ENCODE measurements around the gene ACACB.

Gene ACACB

DNA sequence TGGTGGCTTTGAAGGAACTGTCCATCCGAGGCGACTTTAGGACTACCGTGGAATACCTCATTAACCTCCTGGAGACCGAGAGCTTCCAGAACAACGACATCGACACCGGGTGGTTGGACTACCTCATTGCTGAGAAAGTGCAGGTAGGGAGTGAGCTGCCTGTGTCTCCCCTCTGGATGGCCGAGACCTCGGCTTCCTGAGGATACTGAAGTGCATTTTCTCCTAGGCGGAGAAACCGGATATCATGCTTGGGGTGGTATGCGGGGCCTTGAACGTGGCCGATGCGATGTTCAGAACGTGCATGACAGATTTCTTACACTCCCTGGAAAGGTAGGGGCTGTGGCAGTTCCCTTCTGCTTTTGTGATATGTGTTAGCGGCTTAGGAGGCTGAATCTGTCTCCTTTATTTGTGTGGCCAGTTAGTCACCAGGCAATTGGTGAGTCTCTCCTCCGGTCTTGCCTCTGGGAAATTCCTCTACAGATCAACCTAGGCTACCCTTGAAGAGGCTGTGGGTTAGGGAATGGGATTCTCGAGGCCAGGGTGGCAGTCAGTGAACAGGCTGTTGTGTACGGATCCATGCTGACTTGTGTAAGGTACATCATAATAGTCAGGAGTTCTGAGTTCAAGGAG is 75.3 kb downstream of the ACACB start:
- no peak overlapping the region for H3K4me3 Mint-ChIP-seq
- H3K27me3 Mint-ChIP-seq = no peaks in the 10 kb centered on the region
- no peak overlapping the region for H3K27ac Mint-ChIP-seq
- no peaks in the 10 kb centered on the region for H3K4me1 Mint-ChIP-seq (ENCODE audit: low read depth)
- no peaks in the 10 kb centered on the region for H3K9me3 Mint-ChIP-seq
- H3K36me3 Mint-ChIP-seq (ENCODE audit: low read depth) = peaks cover 13% of the 10 kb centered on the region

- no peak overlapping the region for H3K4me3 Mint-ChIP-seq
- no peaks in the 10 kb centered on the region for H3K27me3 Mint-ChIP-seq
- peaks cover 13% of the 10 kb centered on the region for H3K36me3 Mint-ChIP-seq (ENCODE audit: low read depth)
- H3K9me3 Mint-ChIP-seq = no peaks in the 10 kb centered on the region
- no peak overlapping the region for H3K27ac Mint-ChIP-seq
- H3K4me1 Mint-ChIP-seq (ENCODE audit: low read depth) = no peaks in the 10 kb centered on the region
Measured at GRCh38 chr12:109192358-109192757, 76.0 kb downstream of the ACACB start.

DNA sequence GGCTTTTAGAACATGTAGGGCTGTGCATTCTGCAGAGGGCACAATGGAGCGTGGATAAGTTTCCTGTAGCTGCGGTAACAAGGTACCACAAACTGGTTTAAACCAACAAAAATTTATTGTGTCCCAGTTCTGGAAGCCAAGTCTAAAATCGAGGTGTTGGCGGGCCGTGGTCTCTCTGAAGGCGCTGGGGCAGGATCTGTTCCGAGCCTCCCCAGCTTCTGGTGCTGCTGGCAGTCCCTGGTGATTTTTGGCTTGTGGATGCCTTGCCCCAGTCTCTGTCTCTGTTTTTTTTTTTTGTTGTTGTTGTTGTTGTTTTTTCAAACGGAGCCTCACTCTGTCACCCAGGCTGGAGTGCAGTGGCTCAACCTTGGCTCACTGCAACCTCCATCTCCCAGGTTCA is 77.5 kb downstream of the ACACB start:
- H3K27ac Mint-ChIP-seq = no peak overlapping the region
- H3K4me3 Mint-ChIP-seq = no peak overlapping the region
- H3K36me3 Mint-ChIP-seq (ENCODE audit: low read depth) = peaks cover 13% of the 10 kb centered on the region
- no peaks in the 10 kb centered on the region for H3K4me1 Mint-ChIP-seq (ENCODE audit: low read depth)
- H3K27me3 Mint-ChIP-seq = no peaks in the 10 kb centered on the region
- no peaks in the 10 kb centered on the region for H3K9me3 Mint-ChIP-seq

DNA sequence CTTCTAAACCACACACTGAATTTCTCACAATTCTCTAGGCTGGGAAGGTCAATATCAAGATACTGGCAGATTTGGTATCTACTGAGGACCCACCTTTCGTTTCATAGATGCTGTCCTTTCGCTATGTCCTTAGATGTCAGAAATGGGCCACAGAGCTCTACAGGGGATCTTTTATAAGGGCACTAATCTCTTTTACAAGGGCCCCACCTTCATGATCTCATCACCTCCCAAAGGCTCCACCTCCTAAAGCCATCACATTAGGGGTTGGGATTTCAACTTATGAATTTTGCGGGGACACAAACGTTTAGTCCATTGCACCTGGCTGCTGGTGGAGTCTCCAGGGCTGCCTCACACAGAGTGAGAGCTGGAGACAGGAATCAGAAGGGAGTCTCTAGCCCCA is 79.9 kb downstream of the ACACB start:
- Mint-ChIP-seq H3K9me3 (no peaks in the 10 kb centered on the region), H3K4me3 (no peak overlapping the region), H3K27ac (no peak overlapping the region), H3K27me3 (no peaks in the 10 kb centered on the region), H3K4me1 (ENCODE audit: low read depth) (no peaks in the 10 kb centered on the region), H3K36me3 (ENCODE audit: low read depth) (peaks cover 13% of the 10 kb centered on the region)

DNA sequence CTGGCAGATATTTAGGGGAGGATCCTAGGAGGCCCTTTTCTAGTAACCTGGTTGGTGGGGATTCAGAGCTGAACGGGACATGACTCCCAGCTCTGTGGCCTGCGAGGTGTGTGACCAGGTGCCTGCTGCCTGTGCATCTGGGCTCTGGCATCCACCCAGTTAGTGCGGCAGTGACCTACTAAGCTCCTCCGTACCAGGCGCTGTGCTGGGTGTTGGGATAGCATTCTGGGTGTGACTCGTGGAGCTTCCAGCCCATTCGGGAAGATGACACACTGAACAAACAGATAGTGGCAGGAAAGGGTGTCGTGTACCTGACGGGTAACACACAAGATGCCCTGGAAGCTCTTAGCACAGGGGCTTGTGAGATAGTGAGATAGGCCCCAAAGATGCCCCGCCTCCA is 80.9 kb downstream of the ACACB start:
- no peaks in the 10 kb centered on the region for H3K27me3 Mint-ChIP-seq
- H3K36me3 Mint-ChIP-seq (ENCODE audit: low read depth) = peaks cover 13% of the 10 kb centered on the region
- H3K9me3 Mint-ChIP-seq = no peaks in the 10 kb centered on the region
- H3K4me3 Mint-ChIP-seq = no peak overlapping the region
- H3K4me1 Mint-ChIP-seq (ENCODE audit: low read depth) = no peaks in the 10 kb centered on the region
- H3K27ac Mint-ChIP-seq = no peak overlapping the region

- H3K9me3 Mint-ChIP-seq = no peaks in the 10 kb centered on the region
- H3K27ac Mint-ChIP-seq = no peak overlapping the region
- H3K4me3 Mint-ChIP-seq = no peak overlapping the region
- no peaks in the 10 kb centered on the region for H3K4me1 Mint-ChIP-seq (ENCODE audit: low read depth)
- no peaks in the 10 kb centered on the region for H3K27me3 Mint-ChIP-seq
- peaks cover 13% of the 10 kb centered on the region for H3K36me3 Mint-ChIP-seq (ENCODE audit: low read depth)
Measured at GRCh38 chr12:109199324-109199723, 82.9 kb downstream of the ACACB start.

- no peak overlapping the region for H3K4me3 Mint-ChIP-seq
- H3K4me1 Mint-ChIP-seq (ENCODE audit: low read depth) = no peaks in the 10 kb centered on the region
- H3K27me3 Mint-ChIP-seq = no peaks in the 10 kb centered on the region
- no peak overlapping the region for H3K27ac Mint-ChIP-seq
- H3K36me3 Mint-ChIP-seq (ENCODE audit: low read depth) = peaks cover 5% of the 10 kb centered on the region
- no peaks in the 10 kb centered on the region for H3K9me3 Mint-ChIP-seq
Measured at GRCh38 chr12:109200825-109201495, 84.6 kb downstream of the ACACB start.

DNA sequence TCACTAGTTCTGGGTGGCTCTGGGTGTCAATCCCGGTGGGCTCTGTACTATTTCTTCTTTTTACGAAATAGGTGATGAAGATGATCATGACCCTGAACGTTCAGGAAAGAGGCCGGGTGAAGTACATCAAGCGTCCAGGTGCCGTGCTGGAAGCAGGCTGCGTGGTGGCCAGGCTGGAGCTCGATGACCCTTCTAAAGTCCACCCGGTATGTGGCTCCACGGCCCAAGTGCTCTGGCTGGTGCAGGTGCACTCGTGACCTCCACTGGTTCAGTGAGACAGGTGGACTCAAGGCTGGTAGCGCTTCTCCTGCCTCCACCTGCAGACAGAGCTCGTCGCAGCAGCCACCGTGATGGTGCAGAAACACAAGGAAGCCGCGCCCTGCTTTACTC is 85.1 kb downstream of the ACACB start:
- no peaks in the 10 kb centered on the region for H3K27me3 Mint-ChIP-seq
- H3K36me3 Mint-ChIP-seq (ENCODE audit: low read depth) = peaks cover 2% of the 10 kb centered on the region
- no peak overlapping the region for H3K4me3 Mint-ChIP-seq
- H3K27ac Mint-ChIP-seq = no peak overlapping the region
- no peaks in the 10 kb centered on the region for H3K4me1 Mint-ChIP-seq (ENCODE audit: low read depth)
- H3K9me3 Mint-ChIP-seq = no peaks in the 10 kb centered on the region

GRCh38 chr12:109202770-109203169 is 86.4 kb downstream of the ACACB start:
- H3K36me3 Mint-ChIP-seq (ENCODE audit: low read depth) = peaks cover 4% of the 10 kb centered on the region
- no peak overlapping the region for H3K27ac Mint-ChIP-seq
- no peaks in the 10 kb centered on the region for H3K4me1 Mint-ChIP-seq (ENCODE audit: low read depth)
- H3K9me3 Mint-ChIP-seq = no peaks in the 10 kb centered on the region
- H3K27me3 Mint-ChIP-seq = no peaks in the 10 kb centered on the region
- H3K4me3 Mint-ChIP-seq = no peak overlapping the region

- no peaks in the 10 kb centered on the region for H3K9me3 Mint-ChIP-seq
- peaks cover 4% of the 10 kb centered on the region for H3K36me3 Mint-ChIP-seq (ENCODE audit: low read depth)
- no peak overlapping the region for H3K4me3 Mint-ChIP-seq
- no peaks in the 10 kb centered on the region for H3K27me3 Mint-ChIP-seq
- no peaks in the 10 kb centered on the region for H3K4me1 Mint-ChIP-seq (ENCODE audit: low read depth)
- no peak overlapping the region for H3K27ac Mint-ChIP-seq
Measured at GRCh38 chr12:109203480-109203879, 87.1 kb downstream of the ACACB start.

DNA sequence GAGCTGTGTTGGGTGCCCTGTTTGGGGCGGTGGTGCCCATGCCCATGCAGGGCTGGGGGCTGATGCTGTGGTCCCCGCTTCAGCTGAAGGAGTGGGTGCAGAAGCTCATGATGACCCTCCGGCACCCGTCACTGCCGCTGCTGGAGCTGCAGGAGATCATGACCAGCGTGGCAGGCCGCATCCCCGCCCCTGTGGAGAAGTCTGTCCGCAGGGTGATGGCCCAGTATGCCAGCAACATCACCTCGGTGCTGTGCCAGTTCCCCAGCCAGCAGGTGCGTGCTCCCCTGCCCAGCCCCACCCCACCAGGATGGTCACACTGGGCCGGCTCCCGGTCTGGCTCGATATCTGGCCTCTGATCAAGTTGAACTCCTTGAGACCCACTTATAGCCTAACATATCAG is 92.7 kb downstream of the ACACB start:
- H3K9me3 Mint-ChIP-seq = no peaks in the 10 kb centered on the region
- no peak overlapping the region for H3K27ac Mint-ChIP-seq
- no peaks in the 10 kb centered on the region for H3K4me1 Mint-ChIP-seq (ENCODE audit: low read depth)
- no peak overlapping the region for H3K4me3 Mint-ChIP-seq
- peaks cover 4% of the 10 kb centered on the region for H3K36me3 Mint-ChIP-seq (ENCODE audit: low read depth)
- no peaks in the 10 kb centered on the region for H3K27me3 Mint-ChIP-seq

DNA sequence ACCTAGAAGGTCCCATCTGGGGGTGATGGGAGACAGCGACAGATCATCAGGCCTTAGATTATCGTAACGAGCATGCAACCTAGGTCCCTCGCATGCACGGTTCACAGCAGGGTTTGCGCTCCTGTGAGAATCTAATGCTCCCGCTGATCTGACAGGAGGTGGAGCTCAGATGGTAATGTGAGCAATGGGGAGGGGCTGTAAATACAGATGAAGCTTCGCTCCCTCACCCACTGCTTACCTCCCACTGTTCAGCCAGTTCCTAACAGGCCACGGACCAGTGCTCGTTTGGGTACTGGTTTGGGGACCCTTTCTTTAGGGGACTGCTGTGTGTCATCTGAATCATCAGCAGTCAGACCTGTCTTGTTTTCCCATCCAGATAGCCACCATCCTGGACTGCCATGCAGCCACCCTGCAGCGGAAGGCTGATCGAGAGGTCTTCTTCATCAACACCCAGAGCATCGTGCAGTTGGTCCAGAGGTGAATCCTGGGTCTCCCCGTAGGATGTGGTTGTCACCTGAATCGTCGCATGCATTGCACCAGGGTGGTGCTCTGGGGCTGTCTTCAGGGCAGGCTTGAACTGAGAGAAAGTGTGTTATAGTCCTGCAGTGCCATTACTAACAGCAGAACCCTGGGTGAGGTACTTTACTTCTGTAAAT is 96.2 kb downstream of the ACACB start:
- Mint-ChIP-seq H3K27ac (no peak overlapping the region), H3K9me3 (no peaks in the 10 kb centered on the region), H3K4me1 (ENCODE audit: low read depth) (no peaks in the 10 kb centered on the region), H3K36me3 (ENCODE audit: low read depth) (no peaks in the 10 kb centered on the region), H3K4me3 (no peak overlapping the region), H3K27me3 (no peaks in the 10 kb centered on the region)

DNA sequence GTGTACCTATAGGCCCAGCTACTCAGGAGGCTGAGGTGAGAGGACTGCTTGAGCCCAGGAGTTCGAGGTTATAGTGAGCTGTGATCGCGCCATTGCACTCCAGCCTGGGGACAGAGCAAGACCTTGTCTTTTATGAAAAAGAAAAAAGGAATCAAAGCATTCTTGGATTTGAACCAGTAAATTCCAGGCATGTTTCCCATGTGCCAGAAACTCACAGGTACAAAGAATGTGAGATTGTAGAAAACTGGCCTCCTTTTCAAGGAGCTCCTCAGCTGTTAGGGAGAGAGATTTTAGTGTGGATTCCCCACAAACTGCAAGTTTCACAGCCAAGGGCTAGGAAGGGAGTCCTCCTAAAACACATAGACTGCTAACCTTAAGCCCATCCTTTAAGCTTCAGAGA is 97.7 kb downstream of the ACACB start:
- no peaks in the 10 kb centered on the region for H3K27me3 Mint-ChIP-seq
- H3K4me1 Mint-ChIP-seq (ENCODE audit: low read depth) = no peaks in the 10 kb centered on the region
- H3K27ac Mint-ChIP-seq = no peak overlapping the region
- H3K9me3 Mint-ChIP-seq = no peaks in the 10 kb centered on the region
- no peak overlapping the region for H3K4me3 Mint-ChIP-seq
- no peaks in the 10 kb centered on the region for H3K36me3 Mint-ChIP-seq (ENCODE audit: low read depth)

DNA sequence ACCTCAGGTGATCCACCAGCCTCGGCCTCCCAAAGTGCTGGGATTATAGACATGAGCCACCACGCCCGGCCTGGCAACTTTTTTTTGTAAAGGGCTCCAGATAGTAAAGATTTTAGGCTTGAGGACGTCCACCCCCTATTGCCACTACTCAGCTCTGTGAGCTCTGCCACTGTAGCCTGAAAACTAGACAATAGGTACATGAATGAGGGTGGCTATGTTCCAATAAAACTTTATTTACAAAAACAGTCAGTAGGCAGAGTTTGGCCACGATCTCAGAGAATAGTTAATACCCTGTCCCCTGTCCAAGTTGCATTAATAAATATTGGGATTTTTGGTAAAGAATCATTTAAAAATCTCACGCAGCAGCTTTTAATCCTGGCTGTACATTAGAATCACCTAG is 102.6 kb downstream of the ACACB start:
- Mint-ChIP-seq H3K9me3 (no peaks in the 10 kb centered on the region), H3K4me3 (no peak overlapping the region), H3K36me3 (ENCODE audit: low read depth) (no peaks in the 10 kb centered on the region), H3K4me1 (ENCODE audit: low read depth) (no peaks in the 10 kb centered on the region), H3K27me3 (no peaks in the 10 kb centered on the region), H3K27ac (no peak overlapping the region)

DNA sequence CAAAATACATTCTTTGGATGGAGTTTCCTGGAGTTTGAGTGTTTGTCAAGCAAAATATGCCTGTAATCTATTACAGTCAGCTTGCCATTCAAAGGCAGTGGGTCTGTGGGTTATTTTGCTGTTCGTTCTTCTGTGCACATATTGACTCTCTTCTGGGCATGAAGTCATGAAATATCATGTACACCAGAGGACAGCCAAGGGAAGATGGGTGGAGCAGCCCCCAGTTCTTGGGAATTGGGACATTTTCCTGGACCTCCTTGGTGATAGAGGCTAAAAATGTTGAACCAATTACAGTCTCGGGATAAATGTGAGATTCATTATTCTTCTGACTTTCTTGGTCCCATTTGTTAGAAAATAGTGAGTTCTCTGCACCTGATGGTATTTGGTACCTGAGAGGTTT is 103.6 kb downstream of the ACACB start:
- Mint-ChIP-seq H3K36me3 (ENCODE audit: low read depth) (no peaks in the 10 kb centered on the region), H3K4me3 (no peak overlapping the region), H3K27ac (no peak overlapping the region), H3K27me3 (no peaks in the 10 kb centered on the region), H3K4me1 (ENCODE audit: low read depth) (no peaks in the 10 kb centered on the region), H3K9me3 (no peaks in the 10 kb centered on the region)

Data from stimulated activated naive CD8-positive, alpha-beta T cell treated with anti-CD3 and anti-CD28 coated beads, Interleukin-15, Interleukin-2, amounts not matched to agents 100 ng/mL and 50 ng/mL, for 24 hours (primary cell).